Measurements from ENCODE around the gene IRF2BP2. TPM values are rescaled to one million over a fixed set of nuclear protein-coding genes. Genes with fewer than 3 reads are reported as not detected.

Gene IRF2BP2
- polyA plus RNA-seq, 4 donors = 42.4 to 195 (median 63.9) TPM

- peak overlapping the region; percentile 99 to 100 (median 100) for H3K27ac ChIP-seq (ENCODE audit: low read depth in 1 of 3, low read length in 2 of 3)
- FAIRE-seq (no peak), DNase-seq (peak; percentile 69 to 86)
- WGBS, 3 donors = 14 to 26% (median 14%) methylated on average over 12 of the region's 12 CpGs
- H3K4me1 ChIP-seq (ENCODE audit: control insufficient read depth in 3 of 3, insufficient read depth in 2 of 3, low read depth in 1 of 3, low read length in 2 of 3) = peaks cover 0 to 49% (median 15%) of the 10 kb centered on the region in 3 donors
- H3K27me3 ChIP-seq (ENCODE audit: control insufficient read depth in 3 of 3, insufficient read depth in 3 of 3, low read length in 3 of 3) = no peaks in the 10 kb centered on the region
- no peaks in the 10 kb centered on the region for H3K9me3 ChIP-seq (ENCODE audit: control insufficient read depth in 2 of 2, insufficient read depth in 1 of 2, low read depth in 1 of 2, low read length in 1 of 2)
- peaks cover 0 to 2% (median 0%) of the 10 kb centered on the region in 3 donors for H3K36me3 ChIP-seq (ENCODE audit: control insufficient read depth in 3 of 3, insufficient read depth in 2 of 3, low read depth in 1 of 3, low read length in 3 of 3)
- peak overlapping the region in 2 of 3 donors; percentile 16 to 21 for H3K4me3 ChIP-seq (ENCODE audit: low read depth in 1 of 3, low read length in 3 of 3)
These were observed 3.3 kb upstream of the IRF2BP2 start for GRCh38 chr1:234613128-234613875.

DNA sequence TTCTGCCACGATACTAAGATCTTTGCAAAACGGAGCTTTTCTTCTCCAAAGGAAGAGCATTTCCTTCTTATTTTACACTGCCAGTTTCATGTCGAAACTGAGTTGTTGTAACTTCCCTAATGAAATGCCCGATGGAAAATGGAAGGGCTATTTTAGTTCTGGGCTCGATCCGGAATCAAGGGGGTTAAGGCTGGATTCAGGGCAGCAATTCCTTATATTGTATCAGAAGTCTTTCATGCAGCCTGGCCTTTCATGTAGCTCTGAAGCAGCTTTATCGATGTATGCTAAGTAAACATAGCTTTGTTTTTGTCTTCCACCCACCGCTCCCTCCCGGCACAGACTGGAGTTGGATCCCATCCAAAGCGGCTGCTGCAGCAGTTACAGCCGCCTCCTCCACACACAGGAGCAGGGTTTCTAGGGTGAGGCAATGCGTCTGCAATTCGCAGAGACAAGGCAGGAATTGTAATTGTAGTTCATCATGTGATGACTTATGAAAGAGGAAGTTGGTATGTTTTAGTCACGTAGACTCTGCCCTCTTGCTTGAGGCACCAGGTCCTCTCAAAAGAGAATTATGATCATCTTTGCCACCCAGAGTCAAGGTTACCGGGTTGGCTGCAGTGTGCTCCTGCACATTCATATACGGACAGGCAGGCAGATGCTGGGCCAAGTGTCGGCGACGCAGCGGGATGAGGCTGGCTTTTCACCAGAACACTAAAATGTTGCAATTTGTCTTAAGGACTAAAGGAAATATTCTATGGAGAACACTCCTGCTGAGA lies 2.6 kb upstream of the IRF2BP2 start:
- 1 to 2% (median 1%) methylated on average over 20 of the region's 20 CpGs for WGBS, 3 donors
- Histone ChIP-seq H3K9me3 (ENCODE audit: control insufficient read depth in 2 of 2, insufficient read depth in 1 of 2, low read depth in 1 of 2, low read length in 1 of 2) (no peaks in the 10 kb centered on the region), H3K27ac (ENCODE audit: low read depth in 1 of 3, low read length in 2 of 3) (peak overlapping the region; percentile 99 to 100 (median 100)), H3K4me3 (ENCODE audit: low read depth in 1 of 3, low read length in 3 of 3) (peak overlapping the region in 2 of 3 donors; percentile 16 to 21), H3K4me1 (ENCODE audit: control insufficient read depth in 3 of 3, insufficient read depth in 2 of 3, low read depth in 1 of 3, low read length in 2 of 3) (peaks cover 0 to 49% (median 15%) of the 10 kb centered on the region in 3 donors), H3K27me3 (ENCODE audit: control insufficient read depth in 3 of 3, insufficient read depth in 3 of 3, low read length in 3 of 3) (no peaks in the 10 kb centered on the region), H3K36me3 (ENCODE audit: control insufficient read depth in 3 of 3, insufficient read depth in 2 of 3, low read depth in 1 of 3, low read length in 3 of 3) (peaks cover 3 to 9% (median 3%) of the 10 kb centered on the region in 3 donors)
- DNase-seq = peak; percentile 98 to 99
- FAIRE-seq = no peak

DNA sequence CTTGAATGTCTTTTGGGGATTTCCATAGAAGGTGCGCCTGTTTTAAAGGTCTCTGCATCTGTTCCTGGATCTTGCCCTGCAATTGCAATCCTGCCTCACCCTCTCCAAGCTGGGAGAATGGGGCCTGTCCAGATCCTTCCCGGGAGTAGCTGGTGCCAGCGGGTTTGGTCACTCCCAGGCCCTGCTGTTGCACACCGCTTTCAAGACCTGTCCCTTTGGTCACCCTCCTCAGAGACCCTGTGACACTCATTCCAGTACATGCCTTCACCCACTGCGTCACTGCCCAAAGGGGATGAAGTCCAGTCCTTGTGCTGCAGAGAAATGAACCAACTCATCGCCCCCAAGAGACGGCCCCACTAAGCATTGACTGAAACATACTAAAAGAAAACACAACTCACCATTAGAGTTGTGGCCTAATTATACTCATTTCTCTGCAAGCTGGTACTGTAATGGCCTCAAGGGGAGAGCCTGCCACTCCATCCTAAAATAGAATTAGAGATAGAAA lies 1.9 kb upstream of the IRF2BP2 start:
- peaks cover 0 to 44% (median 15%) of the 10 kb centered on the region in 3 donors for H3K4me1 ChIP-seq (ENCODE audit: control insufficient read depth in 3 of 3, insufficient read depth in 2 of 3, low read depth in 1 of 3, low read length in 2 of 3)
- FAIRE-seq = no peak
- H3K9me3 ChIP-seq (ENCODE audit: control insufficient read depth in 2 of 2, insufficient read depth in 1 of 2, low read depth in 1 of 2, low read length in 1 of 2) = no peaks in the 10 kb centered on the region
- peak; percentile 61 to 81 for DNase-seq
- 15 to 38% (median 29%) methylated on average over 7 of the region's 7 CpGs for WGBS, 3 donors
- H3K4me3 ChIP-seq (ENCODE audit: low read depth in 1 of 3, low read length in 3 of 3) = no peak overlapping the region
- H3K27me3 ChIP-seq (ENCODE audit: control insufficient read depth in 3 of 3, insufficient read depth in 3 of 3, low read length in 3 of 3) = no peaks in the 10 kb centered on the region
- peak overlapping the region; percentile 99 to 100 (median 100) for H3K27ac ChIP-seq (ENCODE audit: low read depth in 1 of 3, low read length in 2 of 3)
- H3K36me3 ChIP-seq (ENCODE audit: control insufficient read depth in 3 of 3, insufficient read depth in 2 of 3, low read depth in 1 of 3, low read length in 3 of 3) = peaks cover 4 to 16% (median 8%) of the 10 kb centered on the region in 3 donors

DNA sequence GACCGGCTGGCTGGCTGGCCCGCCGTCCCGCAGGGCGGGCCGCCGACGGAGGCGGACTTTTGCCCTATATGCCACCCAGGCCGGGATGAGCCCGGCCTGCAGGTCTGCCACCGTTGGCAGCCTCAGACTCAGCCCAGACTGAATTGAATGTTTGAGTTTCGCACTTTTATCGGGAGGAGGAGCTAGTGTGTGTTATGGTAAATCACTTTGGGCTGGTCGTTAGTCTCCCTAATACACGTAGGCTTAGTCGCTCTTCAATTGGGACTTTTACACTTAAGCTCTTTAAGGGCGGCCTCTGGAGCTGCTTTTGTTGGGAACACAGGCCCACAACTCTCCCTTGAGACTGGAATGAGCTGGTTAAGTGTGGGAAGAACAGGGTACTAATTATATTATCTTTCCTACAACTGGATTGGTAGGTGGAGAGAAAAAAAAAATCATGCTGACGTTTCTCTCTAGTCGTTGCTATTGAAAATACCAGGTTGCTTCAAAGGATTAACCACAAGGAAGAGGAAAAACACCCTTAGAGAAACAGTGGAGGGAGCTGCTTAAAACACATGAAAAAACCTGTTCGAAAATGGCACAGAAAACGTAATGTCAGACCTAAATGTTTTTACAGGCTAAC lies 1.4 kb upstream of the IRF2BP2 start:
- Histone ChIP-seq H3K4me3 (ENCODE audit: low read depth in 1 of 3, low read length in 3 of 3) (peak overlapping the region in 2 of 3 donors; percentile 27 to 90), H3K4me1 (ENCODE audit: control insufficient read depth in 3 of 3, insufficient read depth in 2 of 3, low read depth in 1 of 3, low read length in 2 of 3) (peaks cover 0 to 38% (median 15%) of the 10 kb centered on the region in 3 donors), H3K9me3 (ENCODE audit: control insufficient read depth in 2 of 2, insufficient read depth in 1 of 2, low read depth in 1 of 2, low read length in 1 of 2) (no peaks in the 10 kb centered on the region), H3K27ac (ENCODE audit: low read depth in 1 of 3, low read length in 2 of 3) (peak overlapping the region; percentile 99 to 100 (median 100)), H3K27me3 (ENCODE audit: control insufficient read depth in 3 of 3, insufficient read depth in 3 of 3, low read length in 3 of 3) (no peaks in the 10 kb centered on the region), H3K36me3 (ENCODE audit: control insufficient read depth in 3 of 3, insufficient read depth in 2 of 3, low read depth in 1 of 3, low read length in 3 of 3) (peaks cover 8 to 19% (median 8%) of the 10 kb centered on the region in 3 donors)
- no peak for FAIRE-seq
- peak; percentile 93 to 95 for DNase-seq
- 1 to 4% (median 2%) methylated on average over 22 of the region's 22 CpGs for WGBS, 3 donors

GRCh38 chr1:234610666-234611224 lies 767 bp upstream of the IRF2BP2 start:
- Histone ChIP-seq H3K27me3 (ENCODE audit: control insufficient read depth in 3 of 3, insufficient read depth in 3 of 3, low read length in 3 of 3) (no peaks in the 10 kb centered on the region), H3K9me3 (ENCODE audit: control insufficient read depth in 2 of 2, insufficient read depth in 1 of 2, low read depth in 1 of 2, low read length in 1 of 2) (no peaks in the 10 kb centered on the region), H3K27ac (ENCODE audit: low read depth in 1 of 3, low read length in 2 of 3) (peak overlapping the region; percentile 99 to 100 (median 100)), H3K4me1 (ENCODE audit: control insufficient read depth in 3 of 3, insufficient read depth in 2 of 3, low read depth in 1 of 3, low read length in 2 of 3) (peaks cover 0 to 36% (median 15%) of the 10 kb centered on the region in 3 donors), H3K36me3 (ENCODE audit: control insufficient read depth in 3 of 3, insufficient read depth in 2 of 3, low read depth in 1 of 3, low read length in 3 of 3) (peaks cover 8 to 24% (median 8%) of the 10 kb centered on the region in 3 donors), H3K4me3 (ENCODE audit: low read depth in 1 of 3, low read length in 3 of 3) (peak overlapping the region; percentile 71 to 98 (median 90))
- DNase-seq (peak; percentile 92 to 98), FAIRE-seq (no peak)
- 0% methylated on average over 48 to 71 of the region's 71 CpGs for WGBS, 3 donors

- no peaks in the 10 kb centered on the region for H3K9me3 ChIP-seq (ENCODE audit: control insufficient read depth in 2 of 2, insufficient read depth in 1 of 2, low read depth in 1 of 2, low read length in 1 of 2)
- WGBS, 3 donors = 0 to 1% (median 0%) methylated on average over 2 to 67 of the region's 67 CpGs
- DNase-seq = no peak
- H3K36me3 ChIP-seq (ENCODE audit: control insufficient read depth in 3 of 3, insufficient read depth in 2 of 3, low read depth in 1 of 3, low read length in 3 of 3) = peaks cover 8 to 26% (median 8%) of the 10 kb centered on the region in 3 donors
- peak overlapping the region in 2 of 3 donors; percentile 90 to 98 for H3K4me3 ChIP-seq (ENCODE audit: low read depth in 1 of 3, low read length in 3 of 3)
- FAIRE-seq = no peak
- H3K27ac ChIP-seq (ENCODE audit: low read depth in 1 of 3, low read length in 2 of 3) = peak overlapping the region in 2 of 3 donors; percentile 100
- peaks cover 0 to 31% (median 15%) of the 10 kb centered on the region in 3 donors for H3K4me1 ChIP-seq (ENCODE audit: control insufficient read depth in 3 of 3, insufficient read depth in 2 of 3, low read depth in 1 of 3, low read length in 2 of 3)
- no peaks in the 10 kb centered on the region for H3K27me3 ChIP-seq (ENCODE audit: control insufficient read depth in 3 of 3, insufficient read depth in 3 of 3, low read length in 3 of 3)
These were observed 311 bp downstream of the IRF2BP2 start for GRCh38 chr1:234609691-234610042.

DNA sequence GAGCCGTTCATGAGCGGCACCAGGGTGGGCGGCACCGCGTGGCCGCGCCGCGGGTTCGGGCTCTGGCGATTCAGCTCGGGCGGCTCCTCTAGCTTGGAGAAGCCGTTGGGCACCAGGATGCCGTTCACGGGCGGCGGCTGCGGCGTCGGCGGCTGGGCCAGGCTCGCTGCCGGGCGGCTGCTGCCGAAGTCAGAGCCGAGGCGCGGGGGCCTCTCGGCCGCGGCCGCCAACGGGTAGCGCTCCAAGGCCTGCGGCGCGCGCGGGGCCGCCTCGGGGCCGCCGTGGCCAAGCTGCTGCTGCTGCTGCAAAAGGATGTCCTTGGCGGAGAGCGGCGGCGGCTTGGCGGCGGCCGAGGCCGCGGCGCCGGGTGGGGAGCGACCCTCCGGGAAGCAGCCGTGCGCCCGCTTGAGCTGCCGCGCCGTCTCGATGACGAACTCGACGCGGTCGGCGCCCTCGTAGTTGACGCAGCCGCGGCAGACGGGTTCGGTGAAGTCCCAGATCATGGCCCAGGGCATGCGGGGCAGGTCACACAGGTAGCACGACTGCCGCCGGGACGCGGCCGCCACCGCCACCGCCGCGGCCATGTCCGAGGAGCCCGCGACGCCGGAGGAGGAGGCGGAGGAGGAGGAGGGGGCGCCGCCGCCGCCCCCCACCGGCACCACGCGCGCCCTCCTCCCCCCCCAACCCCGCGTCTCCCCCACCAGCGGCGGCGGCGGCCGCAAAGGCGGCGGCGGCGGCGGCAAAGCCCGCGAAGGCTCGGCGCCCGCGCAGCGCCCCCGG lies 877 bp downstream of the IRF2BP2 start:
- H3K27ac ChIP-seq (ENCODE audit: low read depth in 1 of 3, low read length in 2 of 3) = peak overlapping the region; percentile 99 to 100 (median 100)
- peak; percentile 39 to 76 for DNase-seq
- H3K4me3 ChIP-seq (ENCODE audit: low read depth in 1 of 3, low read length in 3 of 3) = peak overlapping the region; percentile 85 to 98 (median 90)
- H3K36me3 ChIP-seq (ENCODE audit: control insufficient read depth in 3 of 3, insufficient read depth in 2 of 3, low read depth in 1 of 3, low read length in 3 of 3) = peaks cover 8 to 27% (median 8%) of the 10 kb centered on the region in 3 donors
- no peaks in the 10 kb centered on the region for H3K9me3 ChIP-seq (ENCODE audit: control insufficient read depth in 2 of 2, insufficient read depth in 1 of 2, low read depth in 1 of 2, low read length in 1 of 2)
- peaks cover 0 to 28% (median 13%) of the 10 kb centered on the region in 3 donors for H3K4me1 ChIP-seq (ENCODE audit: control insufficient read depth in 3 of 3, insufficient read depth in 2 of 3, low read depth in 1 of 3, low read length in 2 of 3)
- WGBS, 3 donors = 0 to 1% (median 0%) methylated on average over 56 to 119 of the region's 121 CpGs
- no peak for FAIRE-seq
- H3K27me3 ChIP-seq (ENCODE audit: control insufficient read depth in 3 of 3, insufficient read depth in 3 of 3, low read length in 3 of 3) = no peaks in the 10 kb centered on the region
